ENCODE measurements around the gene SKAP2.

The SKAP2 gene

DNA sequence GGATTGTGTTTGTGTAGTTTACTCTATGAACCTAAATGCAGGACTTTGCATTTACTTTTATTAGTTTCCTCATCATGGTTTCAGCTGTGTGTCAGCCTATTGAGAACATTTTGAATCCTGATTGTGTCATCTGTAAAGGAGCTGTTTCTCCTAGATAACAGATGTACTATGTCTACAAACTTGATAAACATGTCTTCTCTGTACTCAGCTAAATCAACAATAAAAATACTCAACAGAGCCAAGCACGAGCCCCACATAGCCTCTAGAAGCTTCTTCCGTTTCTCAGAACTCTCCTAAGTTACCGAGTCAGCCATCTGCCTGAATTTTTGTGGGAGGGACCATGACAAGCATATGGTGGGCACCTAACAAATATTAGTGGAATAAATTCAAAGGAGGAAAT lies 234.7 kb downstream of the SKAP2 start:
- DNase-seq, result no peak

DNA sequence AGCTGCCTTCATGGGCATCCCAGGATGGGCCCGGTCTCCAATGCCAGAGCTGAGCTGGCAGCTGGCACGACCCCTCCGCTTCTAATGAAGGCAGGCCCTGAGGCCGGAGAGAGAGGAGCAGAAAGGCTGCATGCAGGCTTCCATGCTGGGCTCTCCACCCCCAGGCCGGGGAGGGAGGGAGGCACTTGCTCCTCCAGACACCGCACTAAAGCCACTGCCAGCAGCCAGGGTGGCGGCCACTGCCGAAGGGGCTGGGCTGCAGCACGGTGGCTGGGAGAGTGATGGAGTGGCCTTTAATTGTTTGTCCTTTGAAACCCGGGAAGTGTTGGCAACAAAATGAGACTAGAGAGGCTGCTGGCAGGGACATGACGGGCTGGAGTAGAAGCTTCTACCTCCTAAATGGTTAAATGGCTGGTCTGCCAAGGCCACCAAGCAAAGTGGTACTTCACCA lies 236.5 kb downstream of the SKAP2 start:
- no peak for DNase-seq

- no peak for DNase-seq
Observed at GRCh38 chr7:26627221-26627620, 237.2 kb downstream of the SKAP2 start.

DNA sequence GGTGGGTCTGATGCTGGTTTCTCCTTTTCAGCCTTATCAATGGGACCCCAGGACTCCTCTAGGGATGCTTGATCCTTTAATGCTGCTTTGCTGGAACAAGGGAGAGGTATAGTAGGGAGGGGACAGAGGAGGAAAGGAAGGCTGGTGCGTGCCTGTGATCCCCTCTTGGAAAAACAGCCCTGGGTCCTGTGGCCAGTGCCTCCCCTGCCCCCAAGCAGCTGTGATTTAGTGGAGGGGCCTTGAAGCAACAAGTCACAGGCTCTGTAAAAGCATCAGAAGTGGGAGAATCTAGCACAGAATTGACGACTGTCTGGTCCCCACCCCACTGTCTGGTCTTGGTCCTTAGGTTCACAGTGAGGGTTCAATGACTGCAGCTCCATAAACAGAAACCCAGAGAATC lies 237.7 kb downstream of the SKAP2 start:
- no peak for DNase-seq

DNA sequence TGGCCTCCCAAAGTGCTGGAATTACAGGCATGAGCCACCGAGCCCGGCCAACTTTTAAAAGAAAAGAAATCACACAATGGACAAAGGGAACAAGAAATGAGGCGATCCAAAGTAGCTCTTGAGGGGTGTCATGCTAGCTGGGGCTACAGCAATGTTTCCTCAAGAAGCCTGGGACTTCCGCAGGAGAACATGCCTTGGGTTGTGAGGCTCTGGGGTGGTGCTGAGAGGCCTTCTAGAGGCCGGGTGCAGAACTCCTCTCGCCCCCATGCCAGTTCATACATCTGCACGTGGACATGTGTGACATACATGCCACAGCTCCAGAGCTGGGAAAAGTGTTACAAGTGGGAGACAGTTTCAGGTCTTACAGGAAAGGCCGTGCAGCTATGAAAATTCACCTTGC lies 238.2 kb downstream of the SKAP2 start:
- DNase-seq, result no peak

DNA sequence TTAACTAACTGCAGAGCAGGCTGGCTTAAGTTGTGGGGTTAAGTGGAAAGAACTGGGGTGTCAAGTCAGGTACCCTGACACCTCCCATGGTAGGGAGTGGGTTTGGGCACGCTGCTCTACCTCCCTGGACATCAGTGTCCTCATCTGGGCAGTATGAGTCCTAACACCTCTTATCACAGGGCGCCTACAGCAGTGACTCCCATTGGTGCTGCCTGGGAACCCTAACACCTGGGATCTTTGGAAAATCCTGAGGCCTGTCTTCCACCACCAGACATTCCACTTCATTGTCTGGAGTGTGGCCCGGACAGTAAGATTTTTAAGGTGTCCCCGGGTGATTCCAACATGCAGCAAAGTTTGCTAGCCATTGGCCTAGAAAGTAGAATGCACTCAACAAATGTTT lies 239.1 kb downstream of the SKAP2 start:
- no peak for DNase-seq

GRCh38 chr7:26624839-26625238 lies 239.6 kb downstream of the SKAP2 start:
- DNase-seq, result no peak

DNA sequence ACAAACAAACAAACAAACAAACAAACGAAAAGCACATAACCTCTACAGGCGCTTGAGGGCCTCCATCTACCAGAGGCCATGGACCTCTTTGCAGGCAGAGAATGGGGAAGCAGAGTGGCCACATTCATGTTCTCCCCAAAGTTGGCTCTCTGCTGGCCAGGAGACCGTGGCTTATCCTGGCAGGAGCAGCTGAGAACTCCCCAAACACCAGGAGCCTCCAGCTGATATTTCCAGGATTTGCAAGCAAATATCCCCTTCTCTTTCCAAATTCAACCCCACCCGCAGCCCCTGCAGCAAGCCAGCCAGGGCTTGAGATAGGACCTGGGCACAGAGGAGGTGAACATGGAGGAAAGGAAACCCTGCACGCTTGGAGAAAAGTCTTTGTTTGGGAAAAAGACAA lies 240.0 kb downstream of the SKAP2 start:
- no peak for DNase-seq

- no peak for DNase-seq
Observed at GRCh38 chr7:26620352-26620751, 244.0 kb downstream of the SKAP2 start.

DNA sequence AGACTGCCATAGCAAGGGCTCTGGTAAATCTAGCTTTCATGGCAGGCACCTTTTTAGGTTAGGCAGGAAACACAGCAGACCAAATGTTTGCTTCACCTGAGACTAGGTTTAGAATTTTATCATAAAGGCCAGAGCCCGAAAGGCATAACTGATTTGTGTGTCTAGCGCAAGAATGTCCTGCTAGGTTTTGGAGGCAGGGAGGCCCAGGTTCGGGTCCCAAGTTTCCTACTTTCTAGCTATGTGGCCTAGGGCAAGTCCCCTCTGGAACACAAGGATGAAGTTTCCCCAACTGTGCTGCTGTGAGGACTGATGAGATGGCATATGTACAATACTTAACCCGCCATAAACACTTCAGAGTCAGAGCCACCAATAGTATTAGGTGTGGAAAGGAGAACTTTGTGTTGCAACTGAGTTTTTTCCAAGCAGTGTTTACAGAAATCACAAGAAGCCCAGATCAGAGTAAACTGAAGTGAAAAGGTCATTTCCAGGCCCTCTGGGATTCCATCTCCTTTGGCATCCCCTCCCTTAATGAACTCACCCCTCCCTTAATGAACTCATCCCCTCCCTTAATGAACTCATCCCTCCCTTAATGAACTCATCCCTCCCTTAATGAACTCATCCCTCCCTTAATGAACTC lies 244.9 kb downstream of the SKAP2 start:
- no peak for DNase-seq

DNA sequence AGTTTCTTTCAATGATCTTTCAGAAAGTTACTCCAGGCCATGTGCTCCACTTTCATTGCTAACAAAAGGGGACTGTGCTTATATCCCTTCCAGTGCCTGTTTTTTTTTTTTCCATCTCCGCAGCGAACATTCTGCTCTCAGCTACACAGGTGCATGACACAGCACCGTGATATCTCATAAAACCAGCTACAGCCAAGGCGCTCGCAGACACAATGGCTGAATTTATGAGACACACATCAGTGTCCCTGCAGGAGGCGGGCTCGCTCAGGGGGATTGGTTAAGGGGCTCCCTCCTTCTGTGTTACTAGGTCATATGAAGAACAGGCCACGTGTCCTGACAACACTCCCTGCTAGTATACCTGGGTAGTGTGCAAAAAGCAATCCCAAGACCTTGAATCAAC lies 245.5 kb downstream of the SKAP2 start:
- DNase-seq, result no peak

GRCh38 chr7:26618449-26618848 lies 245.9 kb downstream of the SKAP2 start:
- no peak for DNase-seq
